NCI-H526 treated with DMSO at 0.1 percent for 48 hours (cell line): Measurements from ENCODE around the gene GRID2.
A peak's percentile ranks its signal among the peaks of the same experiment; 100 is the strongest.
"Not testable (repeated sequence)": the region's sequence is repeated elsewhere in the genome, so short reads cannot be mapped to it uniquely, and the experiment has no call there.

Experiments
- DNase-seq: peaks from one replicate; lab custom pipeline; 2025; lab: John Stamatoyannopoulos, UW

The GRID2 gene

DNA sequence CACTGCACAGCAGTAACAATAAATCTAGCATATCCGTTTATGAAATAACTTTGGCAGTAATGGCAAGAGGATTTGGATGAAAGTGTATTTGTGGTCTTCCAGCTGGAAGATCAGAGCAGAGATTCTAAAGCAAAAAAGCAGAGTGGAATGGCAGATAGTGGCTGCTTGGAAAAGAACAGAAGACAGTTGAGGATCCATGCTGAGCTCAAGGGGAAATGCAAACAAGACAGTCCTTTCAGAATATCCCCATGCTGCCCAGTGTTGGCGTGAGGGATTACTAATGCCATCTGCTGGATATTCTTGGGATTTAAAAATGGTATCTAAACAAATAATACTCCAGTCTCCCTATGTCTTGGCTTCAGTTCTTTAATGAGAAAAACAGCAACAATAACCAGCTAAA lies 895.7 kb downstream of the GRID2 start:
- peak; percentile 36 for DNase-seq

DNA sequence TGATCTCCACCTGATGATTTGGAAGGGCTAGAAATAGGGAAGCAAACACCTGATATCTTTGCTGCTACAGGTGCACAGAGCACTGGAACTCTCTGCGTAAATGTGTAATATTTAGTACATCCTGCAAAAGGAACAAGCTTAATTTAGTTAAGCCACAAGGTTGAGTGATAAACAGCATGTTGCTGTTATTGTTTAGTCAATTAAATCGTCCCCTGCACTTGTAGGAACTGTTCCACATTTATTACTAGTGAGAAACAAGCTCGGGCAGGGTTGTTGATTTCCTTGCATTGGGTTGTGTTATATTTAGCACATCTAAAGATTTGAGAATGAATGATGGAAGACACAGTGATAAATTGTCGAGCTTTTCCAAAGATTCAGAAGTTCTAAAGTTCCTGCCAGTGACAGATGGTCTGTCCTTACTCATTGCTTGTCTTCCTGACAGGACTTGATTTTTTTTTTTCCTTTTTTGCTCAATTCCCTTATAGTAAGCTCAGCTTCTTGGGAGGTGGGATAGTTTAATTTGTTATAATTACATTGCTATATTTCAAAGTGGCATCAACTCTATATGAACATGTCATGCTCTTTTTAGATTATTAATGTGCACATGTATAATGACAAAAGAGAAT lies 897.8 kb downstream of the GRID2 start:
- no peak for DNase-seq

DNA sequence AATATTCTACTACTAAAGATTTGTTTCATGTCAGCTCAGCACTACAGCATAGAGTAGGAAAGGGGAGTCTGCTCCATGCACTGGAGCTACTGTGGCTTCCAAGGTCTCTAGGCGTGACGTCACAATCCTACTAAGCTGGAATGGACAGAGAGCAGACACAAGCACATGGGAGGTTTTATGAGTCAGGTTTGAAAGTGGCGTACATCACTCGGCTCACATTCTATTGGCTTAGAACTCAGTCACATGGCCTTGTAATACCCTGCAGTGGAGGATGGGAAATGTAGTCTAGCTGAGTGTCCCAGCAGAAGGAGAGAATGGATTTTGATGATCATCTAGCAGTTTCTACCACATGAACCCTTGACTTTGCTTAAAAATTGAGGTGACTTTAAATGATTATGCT lies 899.9 kb downstream of the GRID2 start:
- no peak for DNase-seq

DNA sequence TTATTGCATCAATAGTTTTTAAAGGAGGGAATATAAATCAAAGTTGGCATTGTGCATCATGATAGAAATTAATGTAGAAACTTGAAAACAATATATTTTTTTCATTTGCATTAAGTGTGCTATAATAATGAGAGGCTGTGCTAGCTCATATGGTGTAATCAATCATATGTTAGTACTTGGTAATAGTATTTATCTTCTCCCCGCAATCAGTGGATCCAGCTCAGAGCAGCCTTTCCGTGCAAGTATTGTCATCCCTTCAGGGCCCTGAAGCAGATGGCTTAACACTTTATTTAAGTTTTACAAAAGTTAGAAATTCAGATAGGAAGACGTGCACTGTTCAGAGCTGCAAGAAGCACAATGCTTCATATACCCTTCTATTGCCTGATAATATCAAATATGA lies 908.5 kb downstream of the GRID2 start:
- no peak for DNase-seq

DNA sequence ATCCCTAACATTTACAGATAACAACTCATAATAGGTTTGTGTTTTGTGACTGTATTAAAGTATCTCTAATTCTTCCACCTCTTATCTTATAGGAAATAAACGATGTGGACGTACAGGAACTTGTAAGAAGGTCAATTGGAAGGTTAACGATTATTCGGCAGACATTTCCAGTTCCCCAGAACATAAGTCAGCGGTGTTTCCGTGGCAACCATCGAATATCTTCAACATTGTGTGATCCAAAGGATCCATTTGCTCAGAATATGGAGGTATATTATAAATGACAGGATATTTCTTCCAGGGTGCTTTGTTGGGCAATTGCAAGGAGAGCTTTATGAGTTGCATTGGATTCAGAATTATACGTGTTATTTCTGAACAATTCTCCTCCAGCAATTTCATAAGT lies 912.9 kb downstream of the GRID2 start:
- no peak for DNase-seq

DNA sequence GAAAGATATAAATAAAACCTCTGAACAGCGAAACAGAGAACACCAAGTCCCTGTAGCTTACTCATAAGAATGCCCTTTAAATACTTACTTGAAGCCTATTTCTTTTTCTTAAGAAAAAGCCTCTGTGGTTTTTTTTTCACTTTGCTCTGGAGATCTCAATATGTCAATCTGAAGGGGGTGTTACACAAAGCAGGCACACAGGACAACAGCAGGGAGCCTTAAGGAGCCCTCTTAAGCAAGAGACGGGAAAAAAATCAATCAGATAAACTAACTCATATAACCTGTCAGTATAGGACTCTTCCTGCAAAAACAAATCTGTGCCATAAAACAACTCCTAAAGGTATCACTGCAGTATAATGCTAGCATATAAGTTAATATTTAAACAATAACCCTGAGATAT lies 913.7 kb downstream of the GRID2 start:
- no peak for DNase-seq

DNA sequence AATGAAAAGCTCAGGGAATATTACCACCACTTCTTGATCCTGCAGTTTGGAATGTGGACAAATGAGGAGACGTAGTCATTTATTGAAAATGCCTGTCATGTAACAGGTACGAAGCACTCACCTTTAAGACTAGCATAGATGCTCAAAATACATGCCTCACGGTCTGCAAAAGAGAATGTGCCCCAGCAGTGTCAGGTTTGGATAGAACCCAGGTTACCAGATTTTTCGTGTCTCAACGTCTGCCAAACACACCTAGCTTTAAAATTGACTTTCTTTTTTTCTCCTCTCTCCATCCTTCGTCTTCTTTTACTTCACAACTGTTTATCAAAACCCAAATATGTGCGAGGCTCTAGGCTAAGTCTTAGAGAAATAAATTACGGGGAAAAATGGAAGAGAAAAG lies 918.0 kb downstream of the GRID2 start:
- DNase-seq, result no peak

DNA sequence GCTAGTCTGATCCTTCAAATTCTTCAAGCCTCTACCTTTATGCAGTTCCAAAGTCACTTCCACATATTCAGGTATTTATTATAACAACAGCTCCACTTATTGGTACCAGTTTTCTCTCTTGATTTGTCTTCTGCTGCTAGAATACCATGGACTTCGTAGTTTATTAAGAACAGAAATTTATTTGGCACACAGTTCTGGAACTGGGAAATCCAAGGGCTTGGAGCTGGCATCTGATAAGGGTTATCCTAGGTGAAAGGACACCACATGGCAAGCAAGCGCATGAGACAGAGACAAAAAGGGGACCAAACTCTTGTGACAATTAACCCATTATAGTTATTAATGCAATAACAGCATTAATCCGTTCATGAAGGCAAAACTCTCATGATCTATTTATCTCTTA lies 924.3 kb downstream of the GRID2 start:
- no peak for DNase-seq

DNA sequence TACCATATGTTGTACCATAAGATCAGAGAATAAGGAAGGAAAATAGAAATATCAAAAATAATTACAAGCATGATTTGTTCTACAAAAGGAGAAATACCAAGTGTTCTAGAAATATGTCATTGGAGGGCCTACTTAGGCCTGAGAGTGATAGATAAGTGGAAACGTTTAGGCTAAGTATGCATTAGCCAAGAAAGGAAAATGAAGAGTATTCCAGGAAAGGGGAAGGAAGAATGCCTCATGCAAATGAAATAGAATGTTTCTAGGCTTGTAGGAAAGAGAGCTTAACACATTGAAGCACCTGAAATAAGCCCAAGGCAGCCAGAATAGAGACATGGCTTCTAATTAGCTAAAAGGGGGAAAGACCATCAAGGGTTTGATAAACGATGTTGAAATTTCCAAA lies 929.1 kb downstream of the GRID2 start:
- no peak for DNase-seq

DNA sequence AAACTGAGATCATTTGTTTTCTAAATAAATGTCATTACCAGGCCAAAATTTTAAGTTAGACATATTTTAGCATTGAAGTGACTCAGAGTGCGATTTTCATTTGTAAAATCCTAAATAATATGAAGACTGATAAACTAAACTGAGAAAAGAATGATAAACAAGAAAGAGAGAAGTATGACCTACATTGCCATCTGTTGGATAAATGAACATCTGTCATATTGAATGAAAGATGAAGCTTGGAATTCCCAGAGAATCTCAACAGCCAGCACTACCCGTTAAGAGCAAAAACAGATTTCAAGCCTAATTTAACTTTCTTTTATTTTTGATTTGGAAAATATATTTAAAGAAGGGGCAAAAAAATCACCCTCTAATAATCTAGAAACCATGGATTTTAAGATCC lies 933.8 kb downstream of the GRID2 start:
- DNase-seq, result no peak

DNA sequence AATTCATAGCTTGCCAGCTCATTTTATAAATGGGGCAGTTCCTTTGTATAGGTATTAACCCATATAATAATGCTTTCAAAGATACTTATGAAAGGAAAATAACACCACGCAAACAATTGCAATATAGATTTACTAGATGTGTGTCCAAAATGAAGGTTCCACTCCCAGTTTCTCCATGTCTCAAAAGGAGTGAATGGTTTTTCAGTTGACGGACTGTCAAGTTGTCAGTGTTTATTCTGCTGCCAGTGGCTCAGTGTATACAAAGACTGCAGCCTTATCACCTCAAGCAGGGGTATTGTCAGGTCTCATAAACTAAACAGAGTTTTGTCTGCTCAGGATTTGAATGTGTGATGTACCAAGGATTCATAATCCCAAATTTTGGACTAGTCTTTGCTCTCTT lies 939.5 kb downstream of the GRID2 start:
- DNase-seq, result no peak

DNA sequence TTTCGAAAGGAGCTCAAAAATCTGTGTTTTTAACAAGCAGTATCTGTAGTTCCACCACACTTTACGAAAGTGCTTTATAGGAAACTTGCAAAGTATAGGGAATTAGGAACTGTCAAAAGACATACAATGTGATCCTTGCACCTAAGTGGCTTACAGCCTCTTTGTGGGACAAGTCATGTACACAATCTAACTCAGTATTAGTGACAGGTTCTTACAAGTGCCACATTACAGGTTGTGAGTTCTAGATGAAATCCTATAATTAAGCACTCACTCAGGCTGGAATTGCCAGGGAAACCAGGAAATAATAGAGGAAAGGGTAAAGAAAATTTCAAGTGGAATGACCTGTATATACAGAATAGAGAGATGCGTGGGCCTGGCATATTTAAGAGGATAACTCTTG lies 957.4 kb downstream of the GRID2 start:
- DNase-seq, result no peak

DNA sequence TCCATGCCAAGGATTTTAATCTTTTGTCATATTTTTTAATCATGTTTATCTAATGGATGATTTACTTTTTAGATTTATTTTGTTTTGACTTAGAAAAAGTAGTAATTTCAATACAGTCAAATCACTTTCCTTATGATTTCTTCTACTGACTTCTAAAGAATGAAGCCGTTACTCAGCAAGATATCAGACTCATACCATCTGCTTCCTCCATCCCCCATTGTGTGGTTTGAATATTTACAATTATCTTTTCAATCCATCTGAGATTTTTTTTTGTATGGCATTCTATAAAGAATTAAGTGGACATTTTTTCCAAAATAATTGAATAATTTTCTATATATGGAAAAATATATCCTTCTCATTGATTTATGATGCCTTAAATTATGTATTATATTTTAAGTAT lies 959.4 kb downstream of the GRID2 start:
- no peak for DNase-seq

DNA sequence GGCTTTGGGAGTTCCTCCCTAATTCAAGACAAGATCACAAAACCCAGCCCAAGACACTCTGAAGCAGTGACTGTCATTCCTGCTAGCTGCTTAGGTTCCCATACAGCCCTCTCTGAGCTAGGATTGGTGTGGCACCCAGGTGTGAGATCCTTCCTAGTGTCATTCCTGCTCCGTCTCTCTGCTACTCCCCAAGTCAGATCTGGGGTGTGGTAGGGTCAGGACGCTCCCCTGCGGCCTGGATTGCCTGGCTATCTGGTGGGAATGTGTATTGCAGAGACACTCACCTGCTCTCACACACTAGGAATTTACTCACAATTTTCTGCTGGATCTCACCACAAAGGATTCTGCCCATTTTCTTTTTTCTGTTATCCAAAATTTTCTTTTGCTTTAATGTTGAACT lies 964.0 kb downstream of the GRID2 start:
- no peak for DNase-seq

DNA sequence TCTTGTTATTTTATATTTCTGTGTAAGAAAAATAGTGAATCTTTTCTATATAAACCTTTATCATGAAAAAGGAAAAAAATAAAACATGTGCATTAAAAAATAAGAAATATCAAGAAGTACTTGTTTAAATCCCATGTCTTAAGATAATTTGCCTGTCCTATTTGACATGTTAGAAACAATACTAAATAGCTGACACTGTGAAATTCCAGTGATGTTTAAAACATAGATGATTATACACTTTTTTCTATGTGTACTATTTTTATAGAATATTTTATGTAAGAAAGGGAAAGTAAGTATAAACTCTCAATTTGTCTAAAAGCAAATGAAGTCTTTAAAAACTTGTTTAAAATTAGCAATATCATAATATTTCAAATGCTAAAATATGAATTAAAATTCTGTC lies 981.6 kb downstream of the GRID2 start:
- DNase-seq, result no peak

DNA sequence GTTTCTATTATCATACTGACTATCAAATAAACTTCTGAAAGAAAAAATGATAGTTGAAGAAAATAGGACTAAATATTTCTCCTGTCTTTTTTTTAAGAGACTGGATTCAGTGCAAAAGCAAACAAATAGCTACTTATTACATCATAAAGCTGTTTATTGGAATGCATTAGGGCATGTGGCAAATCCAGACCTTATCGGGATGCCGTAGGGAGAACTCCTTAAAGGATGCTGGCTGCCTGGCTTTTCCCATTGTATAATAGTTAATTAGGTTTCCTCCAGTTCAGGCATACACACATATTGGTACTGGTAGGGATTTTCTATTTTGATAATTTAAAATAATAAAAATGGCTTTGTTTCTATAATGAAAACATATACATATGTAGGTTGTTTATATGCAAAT lies 985.5 kb downstream of the GRID2 start:
- DNase-seq, result no peak

DNA sequence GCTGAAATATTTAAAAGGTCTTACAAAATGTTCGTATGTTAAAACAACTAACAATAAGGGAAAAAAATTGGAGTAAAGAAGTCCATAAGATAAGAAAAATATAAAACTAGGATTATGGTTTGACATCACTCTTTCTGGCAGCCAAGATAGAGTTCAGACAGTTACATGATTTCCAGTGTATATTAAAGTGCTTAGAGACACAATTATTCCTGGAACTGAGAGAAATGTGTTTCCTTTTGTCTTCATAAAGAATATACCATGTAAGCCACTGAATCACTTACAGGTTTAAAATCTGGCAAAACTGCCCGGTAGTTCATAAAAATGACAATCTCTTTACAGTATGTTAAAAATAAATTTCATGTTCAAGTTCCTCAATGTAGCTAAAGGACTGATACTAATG lies 986.1 kb downstream of the GRID2 start:
- no peak for DNase-seq

DNA sequence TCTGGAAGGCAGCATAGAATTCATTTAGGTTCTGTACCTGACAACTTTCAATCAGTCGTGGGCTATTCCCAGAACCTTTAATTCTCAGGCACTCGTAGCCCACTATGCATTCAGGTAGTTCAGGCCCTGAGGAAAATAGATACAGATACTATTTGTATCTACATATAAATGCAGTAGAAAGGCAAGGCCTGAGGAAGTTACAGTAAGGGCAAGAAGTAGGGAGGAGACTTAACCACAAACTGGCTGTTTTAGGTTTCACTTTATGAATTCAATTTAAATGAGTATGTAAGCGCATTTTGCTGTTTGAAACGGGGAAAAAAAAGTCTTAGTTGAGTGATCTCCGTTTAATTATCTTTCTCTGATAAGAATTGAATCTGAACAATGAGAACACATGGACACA lies 995.4 kb downstream of the GRID2 start:
- DNase-seq, result no peak

DNA sequence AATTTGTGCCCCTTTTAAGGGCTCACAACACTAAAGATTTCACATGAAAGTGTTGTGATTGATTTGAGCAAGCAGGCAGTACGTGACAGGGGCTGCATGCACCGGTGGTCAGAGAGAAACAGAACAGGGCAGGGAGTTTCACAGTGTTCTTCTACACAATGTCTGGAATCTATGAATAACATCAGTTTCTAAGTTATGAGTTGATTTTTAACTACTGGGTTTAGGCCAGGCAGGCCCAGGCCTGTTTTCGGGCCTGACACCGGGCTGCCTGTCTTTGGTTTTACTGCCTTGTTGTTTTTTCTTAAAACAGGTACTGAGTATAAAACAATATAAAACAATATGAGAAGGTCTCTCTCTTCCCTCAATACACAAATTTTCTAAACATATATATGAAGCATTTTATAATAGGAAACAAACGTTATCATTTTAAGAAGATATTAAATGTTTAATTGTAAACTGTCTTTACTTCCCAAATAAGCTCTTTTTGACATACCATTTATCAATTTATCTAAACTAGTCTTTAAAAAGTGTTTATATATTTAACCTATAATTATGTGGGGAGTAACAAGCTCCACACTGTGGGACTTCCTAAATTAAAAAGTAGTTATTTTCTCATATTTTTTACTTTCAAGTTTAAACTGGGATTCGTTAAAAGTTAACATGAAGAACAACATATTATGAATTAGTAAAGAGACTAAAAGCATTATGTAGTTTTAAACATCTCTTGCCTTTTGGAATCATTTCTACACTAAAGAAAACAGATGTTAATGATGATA lies 997.2 kb downstream of the GRID2 start:
- not testable (repeated sequence) for DNase-seq

DNA sequence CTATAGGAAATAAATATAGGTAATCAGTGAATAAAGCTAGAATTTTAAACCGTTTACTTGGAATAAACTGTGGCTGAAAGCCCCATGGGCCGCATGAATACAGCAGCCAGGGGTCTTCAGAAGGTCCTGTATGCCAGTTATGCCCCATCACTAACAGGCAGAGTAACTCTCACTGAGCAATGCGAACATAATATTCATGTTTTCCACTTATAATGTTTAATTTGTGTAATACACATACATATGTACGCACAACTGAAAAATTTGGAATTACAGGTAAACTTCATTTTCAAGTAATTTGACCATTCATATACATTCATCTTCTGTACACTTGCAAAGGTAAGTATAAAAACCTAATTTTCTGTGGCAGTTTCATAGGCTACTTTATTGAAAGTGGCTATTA lies 998.5 kb downstream of the GRID2 start:
- no peak for DNase-seq

DNA sequence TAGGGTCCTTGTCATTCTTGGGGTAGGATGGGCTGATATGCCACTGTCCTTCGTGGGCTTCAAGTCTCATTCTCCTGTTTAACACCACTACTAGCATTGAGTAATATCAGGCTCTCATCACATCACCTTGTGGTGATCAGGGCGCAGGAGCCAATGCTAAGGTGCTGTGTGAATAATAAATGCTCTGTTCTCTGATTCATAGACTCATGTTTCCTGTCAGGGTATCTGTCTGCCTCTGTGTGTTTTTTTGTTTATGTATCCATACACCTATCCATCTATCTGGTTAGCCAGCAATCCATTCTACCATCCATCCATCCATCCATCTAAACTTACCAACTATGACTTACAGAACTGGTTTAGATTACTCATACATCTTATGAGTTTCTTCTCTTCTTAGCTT lies 999.7 kb downstream of the GRID2 start:
- DNase-seq, result no peak

DNA sequence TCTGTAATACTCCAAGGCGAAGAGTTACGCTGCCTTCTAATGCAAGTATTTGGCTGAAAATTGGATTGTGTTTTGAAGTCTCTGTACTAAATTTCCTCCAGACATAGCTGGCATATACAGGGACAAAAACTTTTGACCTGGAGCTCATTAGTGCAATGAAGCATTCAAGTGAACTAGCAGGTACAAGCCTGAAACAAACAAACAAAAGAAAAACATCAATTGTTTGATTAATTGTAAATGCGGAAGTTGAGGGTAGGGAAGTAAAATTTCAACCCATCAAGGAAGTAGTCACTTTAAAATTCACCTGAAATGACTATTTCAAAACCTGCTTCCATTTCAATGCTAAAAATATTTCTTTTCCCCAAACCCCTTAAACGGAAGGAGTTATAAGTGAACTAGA lies 1008.5 kb downstream of the GRID2 start:
- no peak for DNase-seq

DNA sequence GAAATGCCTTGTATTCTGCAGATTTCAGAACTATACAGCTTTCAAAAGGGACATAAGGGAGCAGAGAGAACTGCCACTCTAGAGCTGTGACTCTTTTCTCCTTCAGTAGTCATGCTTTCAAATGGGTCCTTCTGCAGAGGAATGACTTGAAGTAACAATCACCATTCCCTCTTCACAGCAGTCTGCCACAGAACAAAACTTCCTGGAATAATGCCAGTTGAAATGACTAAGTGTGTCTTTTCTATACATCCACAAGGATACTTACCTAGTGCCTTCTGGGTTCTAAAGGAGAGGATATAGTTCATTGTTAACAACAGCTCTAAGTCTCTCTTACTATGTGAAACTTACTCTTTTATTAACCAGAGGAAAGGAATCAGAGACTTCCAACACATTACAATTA lies 1009.4 kb downstream of the GRID2 start:
- DNase-seq, result no peak

DNA sequence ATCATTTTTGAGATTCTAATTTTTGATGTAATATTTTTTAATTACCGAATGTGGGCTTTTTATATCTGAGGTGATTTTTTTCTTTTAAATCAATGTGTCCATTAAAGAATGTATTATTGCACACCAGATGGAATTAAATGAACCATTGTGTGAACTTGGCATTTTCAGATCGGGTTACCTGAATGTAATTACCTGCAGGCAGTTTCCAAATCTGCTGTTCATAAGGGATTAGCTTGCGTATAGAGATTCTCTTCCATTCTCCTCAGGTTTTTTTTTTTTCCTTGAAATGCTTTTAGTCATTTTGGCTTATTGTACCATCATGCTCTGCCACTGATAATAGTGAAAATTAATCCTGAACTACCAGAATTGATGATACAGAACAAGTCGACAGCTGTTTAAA lies 1013.3 kb downstream of the GRID2 start:
- no peak for DNase-seq
